Measurements from ENCODE around the gene ABCB10. TPM values are rescaled to one million over a fixed set of nuclear protein-coding genes. Genes with fewer than 3 reads are reported as not detected.
A peak's percentile ranks its signal among the peaks of the same experiment; 100 is the strongest.

The ABCB10 gene
- total RNA-seq, 1 donor from 2014 or later: 16.4 TPM

- FAIRE-seq (no peak), DNase-seq (ENCODE audit: low read depth) (peak; percentile 96)
- Histone ChIP-seq H3K9ac (ENCODE audit: low read length) (peak within 1 kb of the TSS; percentile 92), H3K4me2 (ENCODE audit: low read length) (peak within 1 kb of the TSS; percentile 96), H3K4me1 (ENCODE audit: insufficient read depth, low read length) (peaks cover 21% of the 10 kb centered on the region), H3K27ac (ENCODE audit: low read depth, low read length) (peak within 1 kb of the TSS; percentile 89), H4K20me1 (ENCODE audit: insufficient read depth, low read length) (no peaks in the 10 kb centered on the region), H3K36me3 (ENCODE audit: insufficient read depth, low read length) (peaks cover 4% of the 10 kb centered on the region), H3K4me3 (ENCODE audit: insufficient read depth, low read depth, low read length) (peak within 1 kb of the TSS; percentile 91), H3K79me2 (ENCODE audit: insufficient read depth, low read length) (peaks cover 42% of the 10 kb centered on the region), H3K9me3 (ENCODE audit: insufficient read depth, low read depth, low read length) (no peaks in the 10 kb centered on the region), H3K27me3 (ENCODE audit: insufficient read depth, low read length) (no peaks in the 10 kb centered on the region), H2AFZ (ENCODE audit: low read depth, low read length) (peak within 1 kb of the TSS; percentile 99)
- Mint-ChIP-seq H3K9me3 (ENCODE audit: unreplicated experiment) (no peaks in the 10 kb centered on the region), H3K4me3 (ENCODE audit: unreplicated experiment) (peak within 1 kb of the TSS; percentile 94), H3K36me3 (ENCODE audit: low read depth, unreplicated experiment) (no peaks in the 10 kb centered on the region), H3K27ac (ENCODE audit: unreplicated experiment) (peak within 1 kb of the TSS; percentile 100), H3K4me1 (ENCODE audit: low read depth, unreplicated experiment) (peaks cover 17% of the 10 kb centered on the region), H3K27me3 (ENCODE audit: low read depth, unreplicated experiment) (no peaks in the 10 kb centered on the region)
- TF ChIP-seq CTCF (IDR thresholded peaks at IDR 0.05; ENCODE audit: insufficient read depth, low read depth, low read length) (no peak), EZH2 (IDR thresholded peaks at IDR 0.05; ENCODE audit: insufficient read depth, low read length) (no peak)
Observed at GRCh38 chr1:229507951-229508822, 50.3 kb downstream of the ABCB10 start, which contains the start of gene NUP133. NUP133 (minus strand) TSS chr1:229508341; CDS start chr1:229508249, 92 bp downstream.

- H3K4me3 Mint-ChIP-seq (ENCODE audit: unreplicated experiment): peak overlapping the region; percentile 94
- Histone ChIP-seq H3K27ac (ENCODE audit: low read depth, low read length) (peak overlapping the region; percentile 89), H3K9me3 (ENCODE audit: insufficient read depth, low read depth, low read length) (no peaks in the 10 kb centered on the region), H3K4me3 (ENCODE audit: insufficient read depth, low read depth, low read length) (peak overlapping the region; percentile 91), H3K4me2 (ENCODE audit: low read length) (peak overlapping the region; percentile 96), H3K27me3 (ENCODE audit: insufficient read depth, low read length) (no peaks in the 10 kb centered on the region), H3K36me3 (ENCODE audit: insufficient read depth, low read length) (peaks cover 4% of the 10 kb centered on the region), H3K4me1 (ENCODE audit: insufficient read depth, low read length) (peaks cover 21% of the 10 kb centered on the region), H3K79me2 (ENCODE audit: insufficient read depth, low read length) (peaks cover 42% of the 10 kb centered on the region), H2AFZ (ENCODE audit: low read depth, low read length) (peak overlapping the region; percentile 99), H4K20me1 (ENCODE audit: insufficient read depth, low read length) (no peaks in the 10 kb centered on the region), H3K9ac (ENCODE audit: low read length) (peak overlapping the region; percentile 92)
- TF ChIP-seq EZH2 (IDR thresholded peaks at IDR 0.05; ENCODE audit: insufficient read depth, low read length): no peak
- no peak for TF ChIP-seq CTCF (IDR thresholded peaks at IDR 0.05; ENCODE audit: insufficient read depth, low read depth, low read length)
- H3K9me3 Mint-ChIP-seq (ENCODE audit: unreplicated experiment): no peaks in the 10 kb centered on the region
- FAIRE-seq (no peak), DNase-seq (ENCODE audit: low read depth) (no peak)
- peak overlapping the region; percentile 89 for H3K27ac Mint-ChIP-seq (ENCODE audit: unreplicated experiment)
- H3K36me3 Mint-ChIP-seq (ENCODE audit: low read depth, unreplicated experiment): no peaks in the 10 kb centered on the region
- H3K4me1 Mint-ChIP-seq (ENCODE audit: low read depth, unreplicated experiment): peaks cover 17% of the 10 kb centered on the region
- H3K27me3 Mint-ChIP-seq (ENCODE audit: low read depth, unreplicated experiment): no peaks in the 10 kb centered on the region
Observed at GRCh38 chr1:229507502-229507901, 51.0 kb downstream of the ABCB10 start.

GRCh38 chr1:229506633-229507032 is 51.9 kb downstream of the ABCB10 start:
- DNase-seq (ENCODE audit: low read depth) (no peak), FAIRE-seq (no peak)
- Histone ChIP-seq H3K4me3 (ENCODE audit: insufficient read depth, low read depth, low read length) (no peak overlapping the region), H3K27ac (ENCODE audit: low read depth, low read length) (no peak overlapping the region), H3K9ac (ENCODE audit: low read length) (peak overlapping the region; percentile 92), H3K4me1 (ENCODE audit: insufficient read depth, low read length) (peaks cover 21% of the 10 kb centered on the region), H3K36me3 (ENCODE audit: insufficient read depth, low read length) (peaks cover 4% of the 10 kb centered on the region), H4K20me1 (ENCODE audit: insufficient read depth, low read length) (no peaks in the 10 kb centered on the region), H3K4me2 (ENCODE audit: low read length) (peak overlapping the region; percentile 96), H3K27me3 (ENCODE audit: insufficient read depth, low read length) (no peaks in the 10 kb centered on the region), H3K79me2 (ENCODE audit: insufficient read depth, low read length) (peaks cover 42% of the 10 kb centered on the region), H2AFZ (ENCODE audit: low read depth, low read length) (no peak overlapping the region), H3K9me3 (ENCODE audit: insufficient read depth, low read depth, low read length) (no peaks in the 10 kb centered on the region)
- no peaks in the 10 kb centered on the region for H3K36me3 Mint-ChIP-seq (ENCODE audit: low read depth, unreplicated experiment)
- H3K4me1 Mint-ChIP-seq (ENCODE audit: low read depth, unreplicated experiment): peaks cover 17% of the 10 kb centered on the region
- no peaks in the 10 kb centered on the region for H3K9me3 Mint-ChIP-seq (ENCODE audit: unreplicated experiment)
- TF ChIP-seq EZH2 (IDR thresholded peaks at IDR 0.05; ENCODE audit: insufficient read depth, low read length): no peak
- TF ChIP-seq CTCF (IDR thresholded peaks at IDR 0.05; ENCODE audit: insufficient read depth, low read depth, low read length): no peak
- H3K4me3 Mint-ChIP-seq (ENCODE audit: unreplicated experiment): peak overlapping the region; percentile 94
- H3K27me3 Mint-ChIP-seq (ENCODE audit: low read depth, unreplicated experiment): no peaks in the 10 kb centered on the region
- H3K27ac Mint-ChIP-seq (ENCODE audit: unreplicated experiment): no peak overlapping the region

Measured in astrocyte (in vitro differentiated cells and primary cell).